ENCODE measurements around the gene COPG2. TPM values are rescaled to one million over a fixed set of nuclear protein-coding genes. Genes with fewer than 3 reads are reported as not detected.

COPG2 gene
- total RNA-seq, 1 experiment from 2014 or later = 17.6 TPM

DNA sequence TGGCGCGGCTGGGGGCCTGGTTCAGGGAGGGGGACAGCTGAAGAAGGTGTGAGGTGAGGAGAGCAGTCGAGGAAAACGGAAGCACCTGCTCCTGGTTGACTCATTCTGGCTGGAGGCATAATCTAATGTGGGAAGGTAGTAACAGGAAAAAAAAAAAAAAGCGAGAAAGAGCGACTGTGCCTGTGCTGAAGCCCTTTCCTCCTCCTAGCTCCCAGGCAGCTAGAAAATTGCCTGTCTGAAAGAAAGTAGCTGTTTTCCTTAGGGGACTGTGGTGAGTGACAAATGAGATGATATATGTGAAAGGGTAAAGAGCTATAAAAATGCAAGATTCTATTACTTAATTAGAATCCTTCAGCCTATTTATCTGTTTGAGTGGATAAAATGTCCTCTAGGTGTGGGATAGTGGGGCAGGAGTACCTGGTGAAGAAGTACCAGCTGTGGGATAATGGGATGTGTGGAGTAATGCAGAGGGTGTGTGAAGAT is 181.6 kb downstream of the COPG2 start:
- TF ChIP-seq, protein P1, sequence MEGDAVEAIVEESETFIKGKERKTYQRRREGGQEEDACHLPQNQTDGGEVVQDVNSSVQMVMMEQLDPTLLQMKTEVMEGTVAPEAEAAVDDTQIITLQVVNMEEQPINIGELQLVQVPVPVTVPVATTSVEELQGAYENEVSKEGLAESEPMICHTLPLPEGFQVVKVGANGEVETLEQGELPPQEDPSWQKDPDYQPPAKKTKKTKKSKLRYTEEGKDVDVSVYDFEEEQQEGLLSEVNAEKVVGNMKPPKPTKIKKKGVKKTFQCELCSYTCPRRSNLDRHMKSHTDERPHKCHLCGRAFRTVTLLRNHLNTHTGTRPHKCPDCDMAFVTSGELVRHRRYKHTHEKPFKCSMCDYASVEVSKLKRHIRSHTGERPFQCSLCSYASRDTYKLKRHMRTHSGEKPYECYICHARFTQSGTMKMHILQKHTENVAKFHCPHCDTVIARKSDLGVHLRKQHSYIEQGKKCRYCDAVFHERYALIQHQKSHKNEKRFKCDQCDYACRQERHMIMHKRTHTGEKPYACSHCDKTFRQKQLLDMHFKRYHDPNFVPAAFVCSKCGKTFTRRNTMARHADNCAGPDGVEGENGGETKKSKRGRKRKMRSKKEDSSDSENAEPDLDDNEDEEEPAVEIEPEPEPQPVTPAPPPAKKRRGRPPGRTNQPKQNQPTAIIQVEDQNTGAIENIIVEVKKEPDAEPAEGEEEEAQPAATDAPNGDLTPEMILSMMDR (conservative IDR thresholded peaks at IDR 0.05; ENCODE audit: low read depth, low read length) = no peak
- no peak for TF ChIP-seq EZH2 (IDR thresholded peaks at IDR 0.05; ENCODE audit: borderline replicate concordance, low read depth, low read length, poor library complexity, severe bottlenecking)
- BruUV-seq (replicated peaks) = no TSS peak

DNA sequence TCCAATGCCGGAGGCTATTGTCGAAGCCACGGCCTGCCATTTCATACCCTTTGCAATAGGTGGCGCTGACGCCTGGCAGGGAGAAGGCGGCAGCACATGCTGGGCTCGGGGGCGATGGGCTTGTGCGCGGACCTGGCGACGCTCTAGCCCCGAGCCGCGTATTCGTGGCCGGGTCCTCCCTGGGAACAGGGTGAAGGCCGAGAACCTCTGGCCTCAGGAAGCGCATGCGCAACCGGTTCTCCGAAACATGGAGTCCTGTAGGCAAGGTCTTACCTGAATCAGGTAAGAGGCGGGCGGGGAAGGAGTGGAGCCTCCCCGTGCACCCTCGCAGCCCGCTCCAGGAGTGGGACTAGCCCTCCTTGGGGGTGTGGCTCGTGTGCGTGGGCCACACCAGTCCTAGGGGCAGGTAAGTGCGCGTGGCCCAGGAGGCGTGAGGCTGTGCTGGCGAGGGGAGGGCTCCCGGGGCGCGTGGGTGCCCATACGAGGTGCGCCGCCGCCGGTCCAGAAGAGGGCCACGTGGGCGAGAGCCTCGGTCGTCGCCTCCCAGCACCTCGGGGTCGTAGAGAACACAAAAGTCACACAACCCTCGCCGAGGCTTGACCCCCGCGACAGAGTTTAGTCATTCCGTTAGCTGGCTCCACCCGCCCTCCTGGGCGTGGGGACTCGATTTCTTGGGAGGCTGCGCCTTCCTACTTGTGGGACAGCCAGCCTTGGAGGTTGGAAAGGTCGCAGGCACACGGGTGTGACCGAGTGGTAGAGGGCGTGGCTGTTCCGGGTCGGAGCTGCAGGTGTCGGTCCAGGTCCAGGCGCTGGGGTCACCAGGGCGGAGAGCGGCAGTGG is 182.2 kb downstream of the COPG2 start:
- DNase-seq (ENCODE audit: low spot score) = no peak
- TF ChIP-seq EZH2 (IDR thresholded peaks at IDR 0.05; ENCODE audit: borderline replicate concordance, low read depth, low read length, poor library complexity, severe bottlenecking) = no peak
- TF ChIP-seq, protein P1 (conservative IDR thresholded peaks at IDR 0.05; ENCODE audit: low read depth, low read length) = peak; percentile 51
- Histone ChIP-seq H3K27me3 (replicated peaks; ENCODE audit: insufficient read depth, low read depth, low read length, poor library complexity) (no peaks in the 10 kb centered on the region), H3K4me1 (ENCODE audit: insufficient read depth, low read length, poor library complexity, severe bottlenecking) (no peaks in the 10 kb centered on the region), H3K36me3 (ENCODE audit: insufficient read depth, low read length, poor library complexity, severe bottlenecking) (no peaks in the 10 kb centered on the region), H3K9me3 (ENCODE audit: low read depth, low read length, poor library complexity, severe bottlenecking) (no peaks in the 10 kb centered on the region), H3K4me3 (ENCODE audit: low read depth, low read length, poor library complexity, severe bottlenecking) (no peak overlapping the region), H3K27ac (ENCODE audit: low read depth, low read length, poor library complexity, severe bottlenecking) (no peak overlapping the region)
- no TSS peak for BruUV-seq (replicated peaks)
- POLR2A ChIA-PET (ENCODE audit: low non-redundant PET) = no interaction called here
- CTCF ChIA-PET = no interaction called here
- intact Hi-C loops (cut with micrococcal nuclease; ENCODE audit: unreplicated experiment) = no loop called here

More for the DNA sequence above, 181.6 kb downstream of the COPG2 start:
- DNase-seq (ENCODE audit: low spot score) = no peak
- Histone ChIP-seq H3K36me3 (ENCODE audit: insufficient read depth, low read length, poor library complexity, severe bottlenecking) (no peaks in the 10 kb centered on the region), H3K9me3 (ENCODE audit: low read depth, low read length, poor library complexity, severe bottlenecking) (no peaks in the 10 kb centered on the region), H3K27me3 (replicated peaks; ENCODE audit: insufficient read depth, low read depth, low read length, poor library complexity) (no peaks in the 10 kb centered on the region), H3K4me3 (ENCODE audit: low read depth, low read length, poor library complexity, severe bottlenecking) (no peak overlapping the region), H3K27ac (ENCODE audit: low read depth, low read length, poor library complexity, severe bottlenecking) (no peak overlapping the region), H3K4me1 (ENCODE audit: insufficient read depth, low read length, poor library complexity, severe bottlenecking) (no peaks in the 10 kb centered on the region)
- ChIA-PET POLR2A (ENCODE audit: low non-redundant PET) (no interaction called here), CTCF (no interaction called here)
- intact Hi-C loops (cut with micrococcal nuclease; ENCODE audit: unreplicated experiment) = no loop called here

DNA sequence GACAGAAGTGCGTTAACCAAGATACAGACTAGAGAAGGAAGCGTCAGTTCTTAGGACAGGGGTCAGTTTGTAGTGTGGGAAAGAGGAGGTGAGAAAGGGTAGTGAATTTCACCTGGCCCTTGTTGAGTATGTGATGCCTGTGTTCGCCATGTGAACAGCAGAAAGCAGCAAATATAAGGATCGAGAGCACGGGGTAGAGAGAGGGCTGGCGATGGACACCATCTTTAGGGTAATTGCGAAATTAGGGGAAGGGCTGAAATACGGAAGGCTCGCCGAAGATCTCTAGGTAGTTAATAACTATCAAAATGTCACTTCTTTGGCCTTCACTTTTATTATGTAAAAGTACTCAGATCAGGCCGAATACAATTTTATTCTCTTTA is 182.8 kb downstream of the COPG2 start:
- TF ChIP-seq EZH2 (IDR thresholded peaks at IDR 0.05; ENCODE audit: borderline replicate concordance, low read depth, low read length, poor library complexity, severe bottlenecking) = no peak
- TF ChIP-seq, protein P1 (conservative IDR thresholded peaks at IDR 0.05; ENCODE audit: low read depth, low read length) = no peak
- no peaks in the 10 kb centered on the region for H3K27me3 ChIP-seq (replicated peaks; ENCODE audit: insufficient read depth, low read depth, low read length, poor library complexity)
- intact Hi-C loops (cut with micrococcal nuclease; ENCODE audit: unreplicated experiment) = no loop called here
- no peaks in the 10 kb centered on the region for H3K4me1 ChIP-seq (ENCODE audit: insufficient read depth, low read length, poor library complexity, severe bottlenecking)
- H3K36me3 ChIP-seq (ENCODE audit: insufficient read depth, low read length, poor library complexity, severe bottlenecking) = no peaks in the 10 kb centered on the region
- no peak overlapping the region for H3K27ac ChIP-seq (ENCODE audit: low read depth, low read length, poor library complexity, severe bottlenecking)
- no peaks in the 10 kb centered on the region for H3K9me3 ChIP-seq (ENCODE audit: low read depth, low read length, poor library complexity, severe bottlenecking)
- no TSS peak for BruUV-seq (replicated peaks)
- CTCF ChIA-PET = no interaction called here
- DNase-seq (ENCODE audit: low spot score) = no peak
- H3K4me3 ChIP-seq (ENCODE audit: low read depth, low read length, poor library complexity, severe bottlenecking) = no peak overlapping the region
- POLR2A ChIA-PET (ENCODE audit: low non-redundant PET) = no interaction called here
